SU-DHL-6 (cell line): ENCODE data around the gene H2BK1.

Experiments used
- H2AFZ ChIP-seq: fragments of 200-600 bp; sonication (generic); 2 replicates; pipeline ENCODE4 v1.6.1; 2014; ENCODE audit warnings: low read depth, mild to moderate bottlenecking, moderate library complexity, mixed read lengths, antibody characterized with exemption, low read length; ENCODE audit not compliant: severe bottlenecking
- H3F3A ChIP-seq: fragments of 200-600 bp; shearing (Covaris generic); 2 replicates; pipeline ENCODE4 v1.6.0; 2016; ENCODE audit warnings: antibody characterized with exemption, mild to moderate bottlenecking; ENCODE audit not compliant: insufficient read depth
- H3K27ac ChIP-seq: fragments of 200-600 bp; sonication (generic); 2 replicates; pipeline ENCODE4 v1.5.1; 2016; ENCODE audit warnings: low read depth, mild to moderate bottlenecking, low read length, moderate library complexity, mixed read lengths
- H3K27me3 ChIP-seq: fragments of 200-600 bp; sonication (generic), shearing (Covaris generic); 2 replicates; pipeline ENCODE4 v1.6.0; 2014; ENCODE audit warnings: mild to moderate bottlenecking, low read length
- H3K36me3 ChIP-seq: fragments of 200-600 bp; sonication (generic); 2 replicates; pipeline ENCODE4 v1.6.1; 2014; ENCODE audit warnings: mild to moderate bottlenecking, low read length, mixed read lengths
- H3K4me2 ChIP-seq: fragments of 300-600, 200-600 bp; shearing (Covaris generic), sonication (generic); 2 replicates; pipeline ENCODE4 v1.6.0; 2014; ENCODE audit warnings: low read length, low read depth, mild to moderate bottlenecking; ENCODE audit not compliant: poor library complexity, severe bottlenecking
- H3K4me3 ChIP-seq: fragments of 200-600 bp; sonication (generic); 2 replicates; pipeline ENCODE4 v1.5.1; 2014; ENCODE audit warnings: antibody characterized with exemption, low read length, mild to moderate bottlenecking, mixed read lengths; ENCODE audit not compliant: insufficient read depth, poor library complexity, severe bottlenecking
- H3K79me2 ChIP-seq: fragments of 200-600 bp; sonication (generic); 2 replicates; pipeline ENCODE4 v1.6.1; 2014; ENCODE audit warnings: mild to moderate bottlenecking, low read length, moderate library complexity; ENCODE audit not compliant: insufficient read depth
- H3K9ac ChIP-seq: fragments of 200-600 bp; sonication (generic); 2 replicates; pipeline ENCODE4 v1.7.0; 2014; ENCODE audit warnings: mild to moderate bottlenecking, low read length
- H3K9me2 ChIP-seq: fragments of 200-600 bp; sonication (generic); replicated peaks from 2 replicates; pipeline ENCODE4 v1.6.1; 2014; ENCODE audit warnings: low read length; ENCODE audit not compliant: insufficient read depth
- H3K9me3 ChIP-seq: fragments of 200-600 bp; sonication (generic); 2 replicates; pipeline ENCODE4 v1.6.1; 2014; ENCODE audit warnings: low read length, mixed read lengths; ENCODE audit not compliant: insufficient read depth
- H4K20me1 ChIP-seq: fragments of 200-600 bp; sonication (generic); 2 replicates; pipeline ENCODE4 v1.6.1; 2014; ENCODE audit warnings: low read depth, mild to moderate bottlenecking, antibody characterized with exemption, low read length, moderate library complexity, mixed read lengths
- EZH2phosphoT487 ChIP-seq: fragments of 200-600 bp; sonication (generic), shearing (Covaris generic); conservative IDR thresholded peaks from 2 replicates; pipeline ENCODE4 v1.6.1; 2018; ENCODE audit warnings: mild to moderate bottlenecking, antibody characterized with exemption, low read length, moderate library complexity, mixed read lengths
- TF ChIP-seq, protein P1 (sequence below): fragments of 200-600 bp; sonication (generic); IDR thresholded peaks from one replicate; pipeline ENCODE4 v1.5.1; 2017; ENCODE audit warnings: antibody characterized with exemption, mild to moderate bottlenecking, low read length, moderate library complexity; ENCODE audit not compliant: insufficient read depth, poor library complexity, severe bottlenecking

The H2BK1 gene

GRCh38 chr7:151251328-151251688, 41.0 kb upstream of the H2BK1 start:
- Histone ChIP-seq H3K27me3 (no peaks in the 10 kb centered on the region), H2AFZ (no peak overlapping the region), H3K36me3 (no peaks in the 10 kb centered on the region), H3K4me3 (no peak overlapping the region), H3K27ac (no peak overlapping the region), H3K9ac (no peak overlapping the region), H3K9me2 (no peaks in the 10 kb centered on the region), H3K4me2 (no peak overlapping the region), H3K9me3 (no peaks in the 10 kb centered on the region), H4K20me1 (no peaks in the 10 kb centered on the region), H3K79me2 (no peaks in the 10 kb centered on the region), H3F3A (no peaks in the 10 kb centered on the region)
- no peak for TF ChIP-seq EZH2phosphoT487
- TF ChIP-seq, protein P1, sequence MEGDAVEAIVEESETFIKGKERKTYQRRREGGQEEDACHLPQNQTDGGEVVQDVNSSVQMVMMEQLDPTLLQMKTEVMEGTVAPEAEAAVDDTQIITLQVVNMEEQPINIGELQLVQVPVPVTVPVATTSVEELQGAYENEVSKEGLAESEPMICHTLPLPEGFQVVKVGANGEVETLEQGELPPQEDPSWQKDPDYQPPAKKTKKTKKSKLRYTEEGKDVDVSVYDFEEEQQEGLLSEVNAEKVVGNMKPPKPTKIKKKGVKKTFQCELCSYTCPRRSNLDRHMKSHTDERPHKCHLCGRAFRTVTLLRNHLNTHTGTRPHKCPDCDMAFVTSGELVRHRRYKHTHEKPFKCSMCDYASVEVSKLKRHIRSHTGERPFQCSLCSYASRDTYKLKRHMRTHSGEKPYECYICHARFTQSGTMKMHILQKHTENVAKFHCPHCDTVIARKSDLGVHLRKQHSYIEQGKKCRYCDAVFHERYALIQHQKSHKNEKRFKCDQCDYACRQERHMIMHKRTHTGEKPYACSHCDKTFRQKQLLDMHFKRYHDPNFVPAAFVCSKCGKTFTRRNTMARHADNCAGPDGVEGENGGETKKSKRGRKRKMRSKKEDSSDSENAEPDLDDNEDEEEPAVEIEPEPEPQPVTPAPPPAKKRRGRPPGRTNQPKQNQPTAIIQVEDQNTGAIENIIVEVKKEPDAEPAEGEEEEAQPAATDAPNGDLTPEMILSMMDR, result no peak

DNA sequence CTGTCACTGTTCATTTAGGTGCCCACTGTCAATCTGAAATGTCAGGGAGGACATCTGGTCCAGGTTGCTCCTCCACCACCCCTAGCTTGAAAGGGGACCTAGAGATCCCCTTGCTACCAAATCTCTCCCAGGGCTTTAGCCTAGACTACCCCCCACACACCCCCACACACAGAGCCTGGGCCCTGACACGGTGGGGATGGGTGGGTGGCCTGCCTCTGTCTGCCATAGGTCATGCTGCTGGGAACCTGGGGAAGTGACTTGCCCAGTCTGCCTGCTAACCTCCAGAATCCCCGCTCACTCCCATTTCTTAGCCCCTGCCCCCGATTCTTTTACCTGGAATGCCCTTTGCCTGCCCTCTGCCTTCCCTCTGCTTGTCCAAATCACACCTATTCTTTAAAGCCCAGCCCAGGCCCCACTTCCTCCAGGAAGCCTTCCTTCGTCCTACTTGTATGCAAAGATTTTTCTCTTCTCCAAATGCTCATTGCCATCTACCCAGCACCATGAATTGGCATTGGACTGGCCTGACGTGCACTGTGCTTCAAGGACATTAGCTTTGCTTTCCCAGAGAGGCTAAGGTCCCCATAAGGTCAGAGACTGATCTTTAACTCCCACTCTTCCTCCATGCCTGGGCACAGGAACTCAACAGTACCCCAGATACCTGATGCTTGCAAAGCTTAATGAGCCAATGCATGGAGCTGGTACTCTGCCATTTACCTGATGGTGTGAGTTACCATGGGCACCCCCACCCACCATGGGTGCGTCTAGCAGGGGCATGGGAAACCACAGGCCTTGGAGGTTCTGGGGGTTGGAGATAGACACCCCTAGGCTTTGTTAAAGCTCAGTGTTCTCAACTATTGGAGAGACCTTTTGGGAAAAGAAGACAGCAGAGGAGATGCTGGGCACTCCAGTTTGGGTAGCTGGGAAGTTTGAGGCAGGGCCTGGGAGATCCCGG, 40.2 kb upstream of the H2BK1 start:
- Histone ChIP-seq H3K79me2 (no peaks in the 10 kb centered on the region), H3K9me2 (no peaks in the 10 kb centered on the region), H3K4me3 (no peak overlapping the region), H4K20me1 (no peaks in the 10 kb centered on the region), H3F3A (no peaks in the 10 kb centered on the region), H3K9ac (no peak overlapping the region), H3K9me3 (no peaks in the 10 kb centered on the region), H3K27ac (no peak overlapping the region), H3K4me2 (no peak overlapping the region), H3K36me3 (no peaks in the 10 kb centered on the region), H2AFZ (no peak overlapping the region), H3K27me3 (no peaks in the 10 kb centered on the region)
- TF ChIP-seq, protein P1, result no peak
- TF ChIP-seq EZH2phosphoT487, result no peak

GRCh38 chr7:151249732-151250072, 39.4 kb upstream of the H2BK1 start:
- Histone ChIP-seq H3K36me3 (no peaks in the 10 kb centered on the region), H2AFZ (no peak overlapping the region), H3K9ac (no peak overlapping the region), H3K27me3 (no peaks in the 10 kb centered on the region), H3K27ac (no peak overlapping the region), H3K9me3 (no peaks in the 10 kb centered on the region), H3F3A (no peaks in the 10 kb centered on the region), H3K4me2 (no peak overlapping the region), H3K9me2 (no peaks in the 10 kb centered on the region), H4K20me1 (no peaks in the 10 kb centered on the region), H3K79me2 (no peaks in the 10 kb centered on the region), H3K4me3 (no peak overlapping the region)
- TF ChIP-seq, protein P1, result no peak
- TF ChIP-seq EZH2phosphoT487, result no peak
